ENCODE measurements around the gene SESN2. TPM values are rescaled to one million over a fixed set of nuclear protein-coding genes. Genes with fewer than 3 reads are reported as not detected.

Gene SESN2
- total and polyA plus RNA-seq, 7 experiments from 2014 or later = 2.3 to 50.7 (median 5.5) TPM

DNA sequence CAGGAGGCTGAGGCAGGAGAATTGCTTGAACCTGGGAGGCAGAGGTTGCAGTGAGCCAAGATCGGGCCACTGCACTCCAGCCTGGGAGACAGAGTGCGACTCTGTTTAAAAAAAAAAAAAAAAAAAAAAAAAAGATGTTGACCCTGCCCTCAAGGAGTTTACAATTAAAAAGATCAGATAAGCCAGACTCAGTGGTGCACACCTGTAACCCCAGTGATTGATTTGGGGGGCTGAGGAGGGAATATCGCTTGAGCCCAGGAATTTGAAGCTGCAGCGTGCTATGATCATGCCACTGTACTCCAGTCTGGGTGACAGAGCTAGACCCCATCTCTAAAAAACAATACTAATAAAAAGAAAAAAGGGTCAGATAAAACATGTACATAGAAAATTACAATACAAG is 1.6 kb upstream of the SESN2 start:
- peaks cover 0 to 6% (median 0%) of the 10 kb centered on the region in 3 experiments for H3K36me3 ChIP-seq (ENCODE audit: control insufficient read depth in 2 of 3, insufficient read depth in 3 of 3, low read length in 3 of 3)
- H3K9me3 Mint-ChIP-seq = no peaks in the 10 kb centered on the region
- ATAC-seq (no peak), DNase-seq (no peak)
- H3K9me3 ChIP-seq (ENCODE audit: control insufficient read depth in 2 of 3, low read length in 3 of 3) = no peaks in the 10 kb centered on the region
- peak overlapping the region in 9 of 10 donors; percentile 23 to 90 (median 75) for H3K4me3 Mint-ChIP-seq
- H3K27me3 ChIP-seq (ENCODE audit: control insufficient read depth in 2 of 2, insufficient read depth in 2 of 2, low read length in 2 of 2) = no peaks in the 10 kb centered on the region
- CTCF ChIA-PET = interaction anchor here (0.5 to 2.2 kb wide), 2 partner anchors 9 to 37 kb away, joined by 4 to 22 read pairs; no protein-coding TSS in a partner anchor
- peak overlapping the region in 4 of 9 donors; percentile 41 to 96 (median 73) for H3K27ac Mint-ChIP-seq
- peaks cover 38 to 47% of the 10 kb centered on the region in 2 donors for H3K4me1 ChIP-seq (ENCODE audit: control insufficient read depth in 2 of 2, insufficient read depth in 2 of 2, low read length in 2 of 2)
- H3K27me3 Mint-ChIP-seq = peaks cover 0 to 2% (median 0%) of the 10 kb centered on the region in 5 donors
- intact Hi-C loops (cut with micrococcal nuclease) = loop anchor here in 1 of 2 donors (2.0 kb wide), 1 partner anchor 13 kb away; no protein-coding TSS in a partner anchor
- peaks cover 32 to 54% (median 47%) of the 10 kb centered on the region in 7 donors for H3K4me1 Mint-ChIP-seq
- no peak overlapping the region for H3K4me3 ChIP-seq (ENCODE audit: low read length)
- peaks cover 0 to 3% (median 0%) of the 10 kb centered on the region in 5 donors for H3K36me3 Mint-ChIP-seq
- POLR2A ChIA-PET = interaction anchor here (1.0 to 3.8 kb wide), 7 partner anchors 9 to 386 kb away, joined by 5 to 36 read pairs (median 7); partner anchors contain the start of genes ATP5IF1, MED18 and TAF12
- H3K27ac ChIP-seq (ENCODE audit: low read depth, low read length) = no peak overlapping the region

DNA sequence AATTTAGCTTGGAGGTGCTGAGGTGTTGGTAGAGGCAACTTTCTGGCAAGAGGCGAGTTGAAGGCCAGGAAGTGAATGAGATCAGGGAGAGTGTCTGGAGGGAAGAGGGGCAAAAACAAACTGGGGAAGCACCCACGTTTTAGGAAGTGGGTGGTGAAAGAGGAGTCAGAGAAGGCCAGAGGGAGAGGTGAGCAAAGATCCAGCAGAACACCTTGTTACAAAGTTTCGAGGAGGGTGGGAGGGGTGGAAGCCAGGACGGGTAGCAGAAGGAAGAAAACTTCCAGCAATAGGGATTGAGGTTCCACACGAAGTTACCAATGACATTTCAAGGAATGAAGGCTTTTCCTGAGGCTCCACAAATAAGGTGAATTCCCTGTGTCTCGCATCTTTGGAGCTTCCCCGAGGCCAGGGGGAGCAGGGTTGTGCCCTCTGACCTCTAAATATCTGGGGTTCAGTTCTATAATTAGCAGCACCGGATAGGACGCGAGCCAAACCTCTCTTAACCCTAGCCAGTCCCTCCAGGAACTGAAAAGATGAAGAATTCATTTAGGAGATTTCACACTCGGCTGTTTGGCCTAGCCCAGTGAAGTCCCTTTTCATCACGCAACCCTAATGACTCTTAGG is 578 bp upstream of the SESN2 start:
- ATAC-seq (no peak), DNase-seq (no peak)
- peaks cover 38 to 47% of the 10 kb centered on the region in 2 donors for H3K4me1 ChIP-seq (ENCODE audit: control insufficient read depth in 2 of 2, insufficient read depth in 2 of 2, low read length in 2 of 2)
- peak overlapping the region; percentile 65 to 90 (median 79) for H3K4me3 Mint-ChIP-seq
- peak overlapping the region; percentile 37 for H3K4me3 ChIP-seq (ENCODE audit: low read length)
- H3K27me3 Mint-ChIP-seq = peaks cover 0 to 2% (median 0%) of the 10 kb centered on the region in 5 donors
- no peaks in the 10 kb centered on the region for H3K9me3 ChIP-seq (ENCODE audit: control insufficient read depth in 2 of 3, low read length in 3 of 3)
- H3K27me3 ChIP-seq (ENCODE audit: control insufficient read depth in 2 of 2, insufficient read depth in 2 of 2, low read length in 2 of 2) = no peaks in the 10 kb centered on the region
- POLR2A ChIA-PET = interaction anchor here (0.6 to 3.6 kb wide), 10 partner anchors 10 to 385 kb away, joined by 3 to 36 read pairs (median 6); partner anchors contain the start of genes ATP5IF1, DNAJC8, MED18 and TAF12
- H3K36me3 Mint-ChIP-seq = peaks cover 0 to 3% (median 0%) of the 10 kb centered on the region in 5 donors
- H3K27ac Mint-ChIP-seq = peak overlapping the region; percentile 58 to 96 (median 74)
- peaks cover 32 to 54% (median 49%) of the 10 kb centered on the region in 7 donors for H3K4me1 Mint-ChIP-seq
- peaks cover 0 to 1% (median 0%) of the 10 kb centered on the region in 11 donors for H3K9me3 Mint-ChIP-seq
- H3K27ac ChIP-seq (ENCODE audit: low read depth, low read length) = no peak overlapping the region
- CTCF ChIA-PET = interaction anchor here (0.6 to 2.3 kb wide), 3 partner anchors 10 to 251 kb away, joined by 3 to 22 read pairs (median 13); no protein-coding TSS in a partner anchor
- H3K36me3 ChIP-seq (ENCODE audit: control insufficient read depth in 2 of 3, insufficient read depth in 3 of 3, low read length in 3 of 3) = peaks cover 0 to 6% (median 0%) of the 10 kb centered on the region in 3 experiments
- intact Hi-C loops (cut with micrococcal nuclease) = loop anchor here (1.0 to 2.0 kb wide), 8 partner anchors 10 to 478 kb away; partner anchors contain the start of genes PHACTR4 (in 2 of the 2), ATP5IF1 (in 1 of the 2), TRNAU1AP (in 1 of the 2) and YTHDF2 (in 1 of the 2)

DNA sequence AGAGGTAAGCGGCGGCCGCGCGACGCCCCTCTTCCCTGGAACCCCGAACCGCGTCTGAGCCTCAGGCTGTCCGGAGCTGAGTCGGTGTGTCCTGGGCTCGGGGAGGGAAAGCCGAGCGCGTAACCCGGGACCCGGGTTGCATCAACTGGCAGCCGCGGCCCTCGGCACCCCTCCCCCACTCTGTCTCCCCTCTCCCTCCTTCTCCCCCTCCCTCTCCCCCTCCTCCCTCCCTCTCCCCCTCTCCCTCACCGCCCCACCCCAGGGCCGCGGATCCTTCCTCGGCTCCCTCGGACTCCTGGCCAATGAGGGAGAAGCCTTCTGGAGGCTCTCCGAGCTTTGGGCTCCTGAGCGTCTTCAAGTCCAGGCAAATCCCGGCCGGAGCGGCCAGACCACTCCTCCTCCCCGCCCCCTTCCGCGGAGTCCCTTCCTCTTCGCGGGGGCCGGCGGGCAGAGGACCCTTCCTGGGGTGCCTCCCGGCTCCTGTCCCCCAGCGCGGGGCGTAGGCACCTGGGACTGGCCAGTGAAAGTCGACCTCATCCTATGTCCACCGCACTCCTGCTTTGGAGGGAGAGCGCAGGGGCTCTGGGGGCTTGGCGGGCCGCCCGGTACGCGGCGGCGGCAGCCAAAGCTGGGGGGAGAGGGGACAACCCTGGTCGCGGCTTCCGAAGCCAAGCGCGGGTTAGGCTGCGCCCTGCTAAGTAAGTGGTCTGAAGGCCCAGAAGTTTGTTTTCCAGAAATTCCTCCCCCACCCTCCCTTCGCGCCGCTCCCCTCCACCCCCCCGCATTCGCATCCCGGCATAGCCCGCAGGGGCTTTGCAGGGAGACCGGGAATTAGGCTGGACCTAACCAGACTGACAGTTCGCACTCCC is 850 bp downstream of the SESN2 start:
- CTCF ChIA-PET = interaction anchor here (0.9 to 2.3 kb wide), 2 partner anchors 12 to 14 kb away, joined by 4 to 13 read pairs; no protein-coding TSS in a partner anchor
- H3K9me3 ChIP-seq (ENCODE audit: control insufficient read depth in 2 of 3, low read length in 3 of 3) = no peaks in the 10 kb centered on the region
- Mint-ChIP-seq H3K4me3 (peak overlapping the region; percentile 65 to 90 (median 82)), H3K9me3 (peaks cover 0 to 1% (median 0%) of the 10 kb centered on the region in 11 donors), H3K36me3 (peaks cover 0 to 3% (median 0%) of the 10 kb centered on the region in 5 donors), H3K27me3 (peaks cover 0 to 1% (median 0%) of the 10 kb centered on the region in 5 donors), H3K4me1 (peaks cover 32 to 52% (median 48%) of the 10 kb centered on the region in 7 donors), H3K27ac (peak overlapping the region in 5 of 9 donors; percentile 30 to 96 (median 46))
- POLR2A ChIA-PET = interaction anchor here (1.0 to 2.9 kb wide), 9 partner anchors 12 to 320 kb away, joined by 3 to 43 read pairs (median 6); partner anchors contain the start of genes ATP5IF1, MED18 and RCC1
- DNase-seq = peak in 3 of 9 donors; percentile 18 to 57 (median 22)
- peak overlapping the region; percentile 77 for H3K27ac ChIP-seq (ENCODE audit: low read depth, low read length)
- ATAC-seq = no peak
- intact Hi-C loops (cut with micrococcal nuclease) = loop anchor here (1.0 to 2.0 kb wide), 8 partner anchors 12 to 476 kb away; partner anchors contain the start of genes PHACTR4 (in 2 of the 2), ATP5IF1 (in 1 of the 2), TRNAU1AP (in 1 of the 2) and YTHDF2 (in 1 of the 2)
- peaks cover 38 to 47% of the 10 kb centered on the region in 2 donors for H3K4me1 ChIP-seq (ENCODE audit: control insufficient read depth in 2 of 2, insufficient read depth in 2 of 2, low read length in 2 of 2)
- peak overlapping the region; percentile 95 for H3K4me3 ChIP-seq (ENCODE audit: low read length)
- H3K36me3 ChIP-seq (ENCODE audit: control insufficient read depth in 2 of 3, insufficient read depth in 3 of 3, low read length in 3 of 3) = peaks cover 0 to 6% (median 0%) of the 10 kb centered on the region in 3 experiments
- H3K27me3 ChIP-seq (ENCODE audit: control insufficient read depth in 2 of 2, insufficient read depth in 2 of 2, low read length in 2 of 2) = no peaks in the 10 kb centered on the region

DNA sequence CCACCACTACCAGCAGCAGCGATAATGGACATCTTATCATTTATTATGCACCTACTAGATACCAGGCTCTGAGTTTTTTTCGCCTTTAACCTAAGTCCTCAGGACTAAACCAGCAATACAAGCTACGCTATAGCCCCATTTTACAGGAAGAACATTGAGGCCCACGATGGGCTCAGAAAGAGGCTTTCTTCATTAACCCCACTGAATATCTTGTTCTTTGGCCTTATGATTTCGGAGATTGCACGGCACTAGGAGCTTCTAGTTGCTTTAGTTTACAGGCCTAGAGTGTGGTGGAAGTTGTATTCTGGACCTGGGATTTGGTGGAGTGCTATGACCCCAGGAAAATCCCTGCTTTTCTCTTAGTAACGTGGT is 1.5 kb downstream of the SESN2 start:
- Mint-ChIP-seq H3K4me3 (peak overlapping the region; percentile 60 to 90 (median 80)), H3K27ac (peak overlapping the region in 6 of 9 donors; percentile 30 to 54 (median 42)), H3K27me3 (no peaks in the 10 kb centered on the region), H3K36me3 (peaks cover 0 to 3% (median 0%) of the 10 kb centered on the region in 5 donors), H3K4me1 (peaks cover 32 to 46% (median 42%) of the 10 kb centered on the region in 7 donors), H3K9me3 (peaks cover 0 to 1% (median 0%) of the 10 kb centered on the region in 11 donors)
- ATAC-seq (no peak), DNase-seq (no peak)
- H3K9me3 ChIP-seq (ENCODE audit: control insufficient read depth in 2 of 3, low read length in 3 of 3) = no peaks in the 10 kb centered on the region
- peak overlapping the region; percentile 95 for H3K4me3 ChIP-seq (ENCODE audit: low read length)
- H3K4me1 ChIP-seq (ENCODE audit: control insufficient read depth in 2 of 2, insufficient read depth in 2 of 2, low read length in 2 of 2) = peaks cover 33 to 43% of the 10 kb centered on the region in 2 donors
- no peak overlapping the region for H3K27ac ChIP-seq (ENCODE audit: low read depth, low read length)
- ChIA-PET POLR2A (interaction anchor here (1.1 to 2.9 kb wide), 7 partner anchors 10 to 319 kb away, joined by 3 to 43 read pairs (median 3); partner anchors contain the start of gene EYA3), CTCF (interaction anchor here (2.3 kb wide), 1 partner anchor 12 kb away, joined by 13 read pairs; no protein-coding TSS in a partner anchor)
- H3K36me3 ChIP-seq (ENCODE audit: control insufficient read depth in 2 of 3, insufficient read depth in 3 of 3, low read length in 3 of 3) = peaks cover 0 to 6% (median 0%) of the 10 kb centered on the region in 3 experiments
- H3K27me3 ChIP-seq (ENCODE audit: control insufficient read depth in 2 of 2, insufficient read depth in 2 of 2, low read length in 2 of 2) = no peaks in the 10 kb centered on the region
- intact Hi-C loops (cut with micrococcal nuclease) = no loop called here

DNA sequence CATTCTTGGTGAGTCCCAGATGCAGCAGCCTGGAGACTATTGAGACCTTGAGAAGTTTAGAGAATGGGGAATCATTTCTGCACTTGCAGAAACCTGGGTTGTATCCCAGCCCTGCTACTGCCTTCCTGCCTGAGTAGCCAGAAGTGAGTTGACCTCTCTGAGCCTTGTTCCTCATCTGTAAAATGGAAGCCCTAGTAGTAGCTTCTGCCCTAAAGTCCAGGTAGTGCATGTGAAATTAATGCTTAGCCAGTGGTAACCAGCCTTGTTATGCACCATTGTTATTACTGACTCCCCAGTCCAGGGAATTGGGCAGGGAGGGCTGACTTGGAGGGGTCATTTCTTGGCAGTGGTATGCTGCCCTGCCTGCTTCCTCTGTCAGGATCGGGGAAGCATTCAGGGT is 5.6 kb downstream of the SESN2 start:
- no peaks in the 10 kb centered on the region for H3K27me3 Mint-ChIP-seq
- H3K36me3 Mint-ChIP-seq = peaks cover 0 to 5% (median 0%) of the 10 kb centered on the region in 5 donors
- ChIA-PET POLR2A (no interaction called here), CTCF (no interaction called here)
- H3K27ac ChIP-seq (ENCODE audit: low read depth, low read length) = no peak overlapping the region
- H3K4me1 Mint-ChIP-seq = peaks cover 8 to 29% (median 14%) of the 10 kb centered on the region in 7 donors
- ATAC-seq (no peak), DNase-seq (no peak)
- peaks cover 0 to 1% (median 0%) of the 10 kb centered on the region in 11 donors for H3K9me3 Mint-ChIP-seq
- peaks cover 8 to 12% of the 10 kb centered on the region in 2 donors for H3K4me1 ChIP-seq (ENCODE audit: control insufficient read depth in 2 of 2, insufficient read depth in 2 of 2, low read length in 2 of 2)
- no peak overlapping the region for H3K27ac Mint-ChIP-seq
- H3K4me3 Mint-ChIP-seq = no peak overlapping the region
- intact Hi-C loops (cut with micrococcal nuclease) = no loop called here
- no peak overlapping the region for H3K4me3 ChIP-seq (ENCODE audit: low read length)
- H3K27me3 ChIP-seq (ENCODE audit: control insufficient read depth in 2 of 2, insufficient read depth in 2 of 2, low read length in 2 of 2) = no peaks in the 10 kb centered on the region
- no peaks in the 10 kb centered on the region for H3K36me3 ChIP-seq (ENCODE audit: control insufficient read depth in 2 of 3, insufficient read depth in 3 of 3, low read length in 3 of 3)
- no peaks in the 10 kb centered on the region for H3K9me3 ChIP-seq (ENCODE audit: control insufficient read depth in 2 of 3, low read length in 3 of 3)
